MCF 10A (cell line): Measurements from ENCODE around the gene BPGM. TPM values are rescaled to one million over a fixed set of nuclear protein-coding genes. Genes with fewer than 3 reads are reported as not detected.

Experiments used
- BruUV-seq: library from RNA; stranded (reverse); fragments of 400-500 nt; replicated peaks from 2 replicates; lab custom pipeline; 2021; lab: Mats Ljungman, UMichigan
- CTCF ChIA-PET: fragments of 300-600 bp; sonication (Branson Sonifier 250); formaldehyde crosslinking; extraction: SDS; loops from one replicate; lab custom pipeline; 2021; ENCODE audit warnings: antibody characterized with exemption, inconsistent platforms; lab: Yijun Ruan, JAX
- POLR2A ChIA-PET: fragments of 300-600, 350-650 bp; sonication (Branson Sonifier 250); formaldehyde crosslinking; extraction: SDS; loops from one replicate; lab custom pipeline; 2020; ENCODE audit warnings: antibody characterized with exemption, inconsistent platforms; lab: Yijun Ruan, JAX
- DNase-seq: peaks from one replicate; pipeline ENCODE4 v3.0.0-alpha.2; 2018; ENCODE audit not compliant: unreplicated experiment
- H3K27ac Mint-ChIP-seq: one replicate; pipeline ENCODE4 v1.8.0; 2022; ENCODE audit warnings: mild to moderate bottlenecking, low read depth, mixed read lengths; ENCODE audit not compliant: unreplicated experiment
- H3K27me3 Mint-ChIP-seq: one replicate; pipeline ENCODE4 v1.8.0; 2022; ENCODE audit warnings: mixed read lengths; ENCODE audit not compliant: insufficient read depth, unreplicated experiment
- H3K36me3 Mint-ChIP-seq: one replicate; pipeline ENCODE4 v1.8.0; 2022; ENCODE audit warnings: mild to moderate bottlenecking, moderate library complexity, mixed read lengths; ENCODE audit not compliant: insufficient read depth, unreplicated experiment
- H3K4me1 Mint-ChIP-seq: one replicate; pipeline ENCODE4 v1.8.0; 2022; ENCODE audit warnings: mixed read lengths; ENCODE audit not compliant: insufficient read depth, unreplicated experiment
- H3K4me3 Mint-ChIP-seq: one replicate; pipeline ENCODE4 v1.8.0; 2022; ENCODE audit warnings: mild to moderate bottlenecking, moderate library complexity, mixed read lengths; ENCODE audit not compliant: unreplicated experiment
- H3K9me3 Mint-ChIP-seq: one replicate; pipeline ENCODE4 v1.8.0; 2022; ENCODE audit warnings: mixed read lengths; ENCODE audit not compliant: unreplicated experiment
- intact Hi-C: fragments of 100-400 bp; cut with micrococcal nuclease; formaldehyde crosslinking; loops from 2 replicates; pipeline ENCODE4 v1.14.1; 2022
- total RNA-seq: library from RNA; stranded (reverse); gene quantifications from 2 replicates; pipeline ENCODE4 v1.2.3, GENCODE V29; 2022
- TF ChIP-seq, protein P1 (sequence below): fragments of 200-600 bp; IDR thresholded peaks from one replicate; pipeline ENCODE4 v1.8.0; 2022; ENCODE audit warnings: antibody characterized with exemption, mild to moderate bottlenecking; ENCODE audit not compliant: unreplicated experiment

Gene BPGM
- total RNA-seq, 1 experiment from 2014 or later: 8.2 TPM

DNA sequence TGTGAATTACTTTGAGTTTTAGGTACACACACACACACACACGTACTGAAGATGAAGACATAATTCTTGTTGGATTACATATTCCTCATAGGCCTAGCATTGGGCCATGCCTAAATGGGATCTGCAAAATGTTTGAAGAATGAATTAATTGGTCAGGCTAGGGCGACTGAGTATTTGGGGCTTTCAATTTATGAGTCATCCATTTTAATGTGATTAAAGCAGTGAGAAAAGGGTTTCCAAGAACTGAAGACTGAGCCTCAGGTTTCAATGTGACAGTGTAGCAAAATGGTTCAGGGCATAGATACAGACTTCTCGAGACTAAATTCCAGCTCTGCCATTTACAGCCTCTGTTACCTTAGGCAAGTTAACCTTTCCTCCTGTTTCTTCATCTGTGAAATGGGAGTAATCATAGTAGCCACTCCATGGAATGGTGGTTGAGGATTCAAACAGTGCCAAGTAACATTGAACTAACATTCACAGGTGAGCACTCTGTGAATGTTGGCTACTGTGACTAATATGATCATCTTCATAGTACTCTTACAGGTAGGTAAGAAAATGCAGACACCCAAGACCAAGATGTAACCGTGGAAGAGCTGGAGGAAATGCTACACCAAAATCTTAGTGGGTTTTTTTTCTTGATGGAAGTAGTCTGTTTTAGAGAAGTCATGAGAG, 7.6 kb downstream of the BPGM start:
- Mint-ChIP-seq H3K4me3 (no peak overlapping the region), H3K27ac (peak overlapping the region; percentile 5), H3K27me3 (no peaks in the 10 kb centered on the region), H3K9me3 (no peaks in the 10 kb centered on the region), H3K36me3 (no peaks in the 10 kb centered on the region), H3K4me1 (peaks cover 12% of the 10 kb centered on the region)
- BruUV-seq: no TSS peak
- intact Hi-C loops: no loop called here
- DNase-seq: no peak
- ChIA-PET POLR2A (interaction anchor here (5.4 kb wide), 1 partner anchor 7 kb away, joined by 29 read pairs; the partner anchor contains the start of gene BPGM), CTCF (interaction anchor here (0.7 to 1.3 kb wide), 2 partner anchors 7 to 21 kb away, joined by 3 to 4 read pairs; no protein-coding TSS in a partner anchor)
- TF ChIP-seq, protein P1, sequence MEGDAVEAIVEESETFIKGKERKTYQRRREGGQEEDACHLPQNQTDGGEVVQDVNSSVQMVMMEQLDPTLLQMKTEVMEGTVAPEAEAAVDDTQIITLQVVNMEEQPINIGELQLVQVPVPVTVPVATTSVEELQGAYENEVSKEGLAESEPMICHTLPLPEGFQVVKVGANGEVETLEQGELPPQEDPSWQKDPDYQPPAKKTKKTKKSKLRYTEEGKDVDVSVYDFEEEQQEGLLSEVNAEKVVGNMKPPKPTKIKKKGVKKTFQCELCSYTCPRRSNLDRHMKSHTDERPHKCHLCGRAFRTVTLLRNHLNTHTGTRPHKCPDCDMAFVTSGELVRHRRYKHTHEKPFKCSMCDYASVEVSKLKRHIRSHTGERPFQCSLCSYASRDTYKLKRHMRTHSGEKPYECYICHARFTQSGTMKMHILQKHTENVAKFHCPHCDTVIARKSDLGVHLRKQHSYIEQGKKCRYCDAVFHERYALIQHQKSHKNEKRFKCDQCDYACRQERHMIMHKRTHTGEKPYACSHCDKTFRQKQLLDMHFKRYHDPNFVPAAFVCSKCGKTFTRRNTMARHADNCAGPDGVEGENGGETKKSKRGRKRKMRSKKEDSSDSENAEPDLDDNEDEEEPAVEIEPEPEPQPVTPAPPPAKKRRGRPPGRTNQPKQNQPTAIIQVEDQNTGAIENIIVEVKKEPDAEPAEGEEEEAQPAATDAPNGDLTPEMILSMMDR: no peak

DNA sequence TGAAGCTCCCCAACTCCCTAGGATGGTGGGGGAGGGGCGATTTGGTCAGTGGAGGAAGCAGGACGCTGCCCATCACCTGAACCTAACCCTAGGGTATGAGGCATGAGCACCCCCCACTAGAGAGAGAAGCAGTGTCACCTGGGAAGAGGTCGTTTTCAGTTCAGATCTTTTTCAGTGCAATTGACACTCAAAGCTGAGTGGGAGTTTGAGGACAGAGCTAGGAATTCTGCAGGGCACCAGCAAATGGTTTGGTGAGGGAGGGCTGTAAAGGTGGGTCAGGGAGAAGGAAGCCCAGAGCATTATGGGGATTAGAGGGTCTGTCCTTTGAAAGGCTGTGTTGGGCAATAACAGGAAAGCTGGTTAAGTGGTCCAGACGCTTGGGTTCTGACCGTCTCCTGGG, 10.9 kb downstream of the BPGM start:
- Mint-ChIP-seq H3K27ac (no peak overlapping the region), H3K36me3 (no peaks in the 10 kb centered on the region), H3K27me3 (no peaks in the 10 kb centered on the region), H3K4me1 (peaks cover 8% of the 10 kb centered on the region), H3K4me3 (no peak overlapping the region), H3K9me3 (no peaks in the 10 kb centered on the region)
- ChIA-PET POLR2A (interaction anchor here (5.4 kb wide), 1 partner anchor 11 kb away, joined by 29 read pairs; the partner anchor contains the start of gene BPGM), CTCF (interaction anchor here (0.6 to 1.3 kb wide), 6 partner anchors 9 to 1669 kb away, joined by 3 to 5 read pairs (median 4); no protein-coding TSS in a partner anchor)
- intact Hi-C loops: no loop called here
- BruUV-seq: no TSS peak
- TF ChIP-seq, protein P1: no peak
- no peak for DNase-seq

DNA sequence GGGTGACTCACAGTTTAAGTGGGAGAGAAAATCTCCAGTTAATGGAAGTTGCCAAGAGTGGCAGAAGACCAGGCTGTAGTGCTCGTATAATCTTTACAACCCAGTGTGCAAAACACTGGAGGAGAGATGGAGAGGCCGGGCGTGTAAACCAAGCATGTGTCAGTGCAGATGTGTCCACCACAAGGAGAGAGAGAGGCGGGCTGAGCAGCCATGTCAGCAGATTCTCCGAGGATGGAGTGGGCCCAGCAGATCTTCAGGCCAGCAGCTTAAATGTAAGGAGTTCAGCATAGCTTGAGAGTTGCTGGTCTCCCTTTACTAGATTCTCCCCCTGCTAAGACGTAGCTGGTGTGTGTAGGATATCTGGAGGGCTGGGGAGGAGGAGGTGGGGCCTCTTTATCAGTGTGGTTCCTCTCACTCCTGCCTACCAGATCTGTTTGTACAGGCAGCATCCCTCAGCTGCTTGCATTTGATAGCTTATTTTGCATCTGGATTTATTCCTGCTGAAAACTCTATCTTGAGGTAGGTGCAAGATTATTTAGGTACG, 13.7 kb downstream of the BPGM start:
- Mint-ChIP-seq H3K4me3 (no peak overlapping the region), H3K27me3 (no peaks in the 10 kb centered on the region), H3K9me3 (no peaks in the 10 kb centered on the region), H3K36me3 (no peaks in the 10 kb centered on the region), H3K4me1 (peaks cover 6% of the 10 kb centered on the region), H3K27ac (peak overlapping the region; percentile 15)
- BruUV-seq: no TSS peak
- CTCF ChIA-PET: interaction anchor here (0.6 kb wide), 3 partner anchors 12 to 30 kb away, joined by 3 read pairs; no protein-coding TSS in a partner anchor
- POLR2A ChIA-PET: interaction anchor here (4.6 kb wide), 1 partner anchor 14 kb away, joined by 35 read pairs; the partner anchor contains the start of gene BPGM
- intact Hi-C loops: no loop called here
- DNase-seq: no peak
- TF ChIP-seq, protein P1: no peak

DNA sequence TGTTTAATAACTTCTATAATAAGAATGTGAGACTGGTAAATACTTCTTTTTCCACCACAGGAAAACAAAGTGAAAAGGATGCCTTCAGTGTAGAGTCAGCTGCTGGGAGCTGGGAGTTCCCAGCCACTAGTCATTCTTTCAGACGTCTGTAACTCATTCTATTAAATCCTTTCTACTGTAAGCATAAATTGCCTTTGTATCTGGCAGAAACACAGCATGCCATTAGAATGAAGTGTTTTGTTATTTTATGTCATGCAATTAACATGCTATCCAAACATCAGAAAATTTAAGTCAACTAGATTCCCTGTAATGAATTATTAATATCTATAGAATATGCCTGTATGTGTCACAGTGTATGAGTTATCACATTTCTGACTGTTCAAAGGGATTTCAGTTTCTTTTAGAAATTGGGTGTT, 14.3 kb downstream of the BPGM start:
- H3K4me1 Mint-ChIP-seq: peaks cover 6% of the 10 kb centered on the region
- POLR2A ChIA-PET: interaction anchor here (0.7 to 4.6 kb wide), 2 partner anchors 15 to 182 kb away, joined by 3 to 35 read pairs; partner anchors contain the start of gene BPGM
- TF ChIP-seq, protein P1: no peak
- peak overlapping the region; percentile 15 for H3K27ac Mint-ChIP-seq
- H3K27me3 Mint-ChIP-seq: no peaks in the 10 kb centered on the region
- intact Hi-C loops: no loop called here
- CTCF ChIA-PET: interaction anchor here (0.6 to 1.3 kb wide), 4 partner anchors 8 to 30 kb away, joined by 3 to 4 read pairs (median 3); no protein-coding TSS in a partner anchor
- H3K9me3 Mint-ChIP-seq: no peaks in the 10 kb centered on the region
- no TSS peak for BruUV-seq
- no peak for DNase-seq
- H3K4me3 Mint-ChIP-seq: no peak overlapping the region
- H3K36me3 Mint-ChIP-seq: peaks cover 2% of the 10 kb centered on the region
